NCI-H2107 treated with DMSO at 0.1 percent for 48 hours (cell line): Measurements from ENCODE around the gene NELL1.
"Not testable (repeated sequence)": the region's sequence is repeated elsewhere in the genome, so short reads cannot be mapped to it uniquely, and the experiment has no call there.

ENCODE experiments used
- DNase-seq: peaks from one replicate; lab custom pipeline; 2025; ENCODE audit not compliant: unreplicated experiment; lab: John Stamatoyannopoulos, UW

Gene NELL1

GRCh38 chr11:21104641-21105040 is 435.3 kb downstream of the NELL1 start:
- no peak for DNase-seq

DNA sequence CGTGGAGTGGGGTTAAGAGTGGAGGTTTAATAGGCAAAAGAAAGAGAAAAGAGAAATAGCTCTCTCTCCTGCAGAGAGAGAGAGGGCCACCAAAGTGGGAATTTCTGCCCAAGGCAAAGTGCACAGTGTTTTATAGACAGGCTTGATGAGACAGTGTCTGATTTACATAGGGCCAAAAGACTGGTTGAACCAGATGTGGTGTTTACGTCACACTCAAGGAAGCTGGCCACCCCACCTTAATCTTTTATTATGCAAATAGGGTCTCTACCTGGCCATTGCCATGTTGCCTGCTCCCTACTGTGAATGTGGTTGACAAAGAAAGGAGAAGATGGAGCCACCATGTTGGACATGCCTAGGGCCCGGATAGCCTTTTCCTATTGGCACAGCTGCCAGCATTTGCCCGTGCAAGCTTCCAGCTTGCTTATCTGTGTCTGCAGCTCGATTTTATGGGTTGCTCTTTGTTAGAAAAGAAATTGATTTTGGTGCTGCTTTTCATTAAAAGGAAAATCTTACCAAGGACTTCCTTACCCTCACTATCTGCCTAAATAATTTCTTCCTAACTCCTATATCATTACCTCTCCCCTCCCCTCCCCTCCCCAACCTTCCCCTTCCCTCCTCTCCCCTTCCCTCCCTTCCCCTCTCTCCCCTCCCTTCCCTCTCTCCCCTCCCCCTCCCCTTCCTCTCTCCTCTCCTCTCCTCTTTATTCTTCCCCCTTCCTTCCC is 436.0 kb downstream of the NELL1 start:
- DNase-seq: no peak

DNA sequence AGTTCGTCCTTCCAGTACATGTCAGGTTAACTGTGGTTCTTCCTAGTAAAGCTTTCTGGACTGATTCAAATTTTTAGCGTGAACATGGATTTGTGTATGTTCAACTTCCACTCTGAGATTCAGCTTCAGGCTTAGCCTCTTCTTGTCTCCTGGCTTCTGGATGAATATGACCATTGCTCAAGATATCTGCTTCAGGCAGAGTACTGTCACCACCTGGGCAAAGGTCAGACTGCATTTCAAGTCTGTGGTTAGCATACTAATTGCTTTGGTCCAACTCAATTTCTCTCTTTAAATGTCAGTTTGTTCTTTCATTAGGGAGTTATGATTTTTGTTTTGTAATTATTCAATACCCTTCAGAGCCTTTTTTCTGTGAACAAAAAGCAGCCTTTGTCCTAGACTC is 440.0 kb downstream of the NELL1 start:
- no peak for DNase-seq

GRCh38 chr11:21110415-21110814 is 441.0 kb downstream of the NELL1 start:
- no peak for DNase-seq

DNA sequence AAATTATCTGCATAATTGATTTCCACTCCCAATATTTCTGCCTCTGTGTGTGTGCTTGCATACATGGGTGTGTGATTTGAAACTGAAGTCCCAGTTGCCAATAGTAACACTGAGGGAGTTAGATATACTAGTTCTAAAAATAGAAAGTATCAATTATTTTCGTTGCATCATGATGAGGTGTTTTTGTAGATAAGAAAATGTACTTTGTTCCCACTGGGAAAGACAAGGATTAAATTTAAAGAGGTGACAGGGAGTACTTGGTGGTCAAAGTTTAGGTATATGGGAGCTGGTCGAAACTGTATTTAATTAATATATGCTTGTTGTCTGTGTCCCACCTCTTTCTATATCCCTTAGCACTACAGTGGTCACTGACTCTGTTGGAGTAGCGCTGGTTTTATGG is 444.5 kb downstream of the NELL1 start:
- DNase-seq: no peak

DNA sequence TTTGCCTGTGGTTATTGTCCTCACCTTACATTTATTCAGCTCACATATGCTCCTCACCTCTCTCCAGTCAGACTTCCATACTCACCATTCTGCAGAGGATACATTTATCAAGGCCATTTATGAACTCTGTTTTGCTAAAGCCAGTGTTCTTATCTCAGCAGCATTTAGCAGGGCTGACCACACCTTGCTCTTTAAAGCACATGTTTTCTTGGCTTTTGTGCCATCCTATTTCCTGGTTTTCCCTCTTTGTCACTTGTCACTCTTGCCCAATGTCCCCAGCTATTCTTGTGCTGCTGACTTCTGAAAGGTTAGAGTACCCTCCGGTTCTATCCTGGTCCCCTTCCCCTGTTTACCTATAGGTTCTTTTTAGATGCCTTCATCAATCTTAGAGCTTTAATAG is 446.6 kb downstream of the NELL1 start:
- no peak for DNase-seq

GRCh38 chr11:21119411-21119810 is 450.0 kb downstream of the NELL1 start:
- DNase-seq: peak; percentile 39

DNA sequence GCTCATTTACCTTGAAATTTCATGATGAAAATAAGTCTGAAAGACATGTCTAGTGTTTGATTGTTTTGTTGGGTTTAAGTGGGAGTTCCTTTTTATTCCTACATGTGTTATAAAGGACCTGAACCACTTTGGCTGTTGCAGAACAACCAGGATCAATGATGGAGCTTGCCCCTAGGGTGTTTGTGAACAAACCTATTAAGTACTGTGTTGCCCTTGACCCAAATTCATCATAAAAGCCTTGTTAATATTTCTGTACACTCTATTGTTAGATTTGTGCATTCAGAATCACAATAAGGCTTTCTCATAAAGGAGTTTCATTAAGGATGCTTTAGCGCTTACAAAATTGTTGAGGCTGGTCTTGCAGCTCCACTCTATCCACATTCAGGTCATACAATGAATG is 452.6 kb downstream of the NELL1 start:
- no peak for DNase-seq

GRCh38 chr11:21122523-21122922 is 453.1 kb downstream of the NELL1 start:
- DNase-seq: no peak

GRCh38 chr11:21132146-21132720 is 462.8 kb downstream of the NELL1 start:
- no peak for DNase-seq

- DNase-seq: no peak
Measured at GRCh38 chr11:21133244-21133643, 463.9 kb downstream of the NELL1 start.

GRCh38 chr11:21133722-21134121 is 464.3 kb downstream of the NELL1 start:
- no peak for DNase-seq

- DNase-seq: peak; percentile 19
Measured at GRCh38 chr11:21137803-21138202, 468.4 kb downstream of the NELL1 start.

DNA sequence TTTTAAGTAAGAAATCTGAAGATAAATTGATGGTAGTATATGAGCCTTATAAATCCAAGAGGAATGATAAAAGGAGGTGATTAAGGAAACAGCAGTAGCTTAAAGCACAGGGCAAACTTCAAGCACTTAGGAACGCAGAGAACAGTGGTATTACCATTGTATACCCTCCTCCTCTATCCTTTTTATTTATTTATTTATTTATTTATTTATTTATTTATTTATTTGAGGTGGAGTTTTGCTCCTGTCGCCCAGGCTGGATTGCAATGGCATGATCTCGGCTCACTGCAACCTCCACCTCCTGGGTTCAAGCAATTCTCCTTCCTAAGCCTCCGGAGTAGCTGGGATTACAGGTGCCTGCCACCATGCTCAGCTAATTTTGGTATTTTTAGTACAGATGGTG is 472.2 kb downstream of the NELL1 start:
- not testable (repeated sequence) for DNase-seq

DNA sequence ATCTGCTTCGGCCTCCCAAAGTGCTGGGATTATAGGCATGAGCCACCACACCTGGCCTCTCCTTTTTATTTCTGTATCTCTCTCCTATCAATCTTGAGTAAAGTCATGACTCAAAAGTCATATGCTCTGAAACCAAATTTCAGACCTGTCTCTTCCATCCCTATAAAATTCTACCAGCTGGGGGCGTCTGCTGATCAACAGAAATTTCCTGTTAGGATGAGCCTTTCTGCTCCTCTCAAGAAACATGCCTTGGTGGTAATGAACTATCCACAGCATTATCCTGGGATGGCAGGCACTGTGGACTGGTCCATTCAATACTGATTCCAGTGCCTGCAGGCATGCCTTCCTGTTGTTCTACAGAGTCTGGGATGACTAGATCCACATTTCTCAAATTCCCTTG is 472.6 kb downstream of the NELL1 start:
- DNase-seq: peak; percentile 3

- DNase-seq: peak; percentile 85
Measured at GRCh38 chr11:21144531-21144930, 475.1 kb downstream of the NELL1 start.

GRCh38 chr11:21148376-21148775 is 479.0 kb downstream of the NELL1 start:
- no peak for DNase-seq

GRCh38 chr11:21160140-21160539 is 490.8 kb downstream of the NELL1 start:
- no peak for DNase-seq

- DNase-seq: no peak
Measured at GRCh38 chr11:21169639-21170038, 500.3 kb downstream of the NELL1 start.

DNA sequence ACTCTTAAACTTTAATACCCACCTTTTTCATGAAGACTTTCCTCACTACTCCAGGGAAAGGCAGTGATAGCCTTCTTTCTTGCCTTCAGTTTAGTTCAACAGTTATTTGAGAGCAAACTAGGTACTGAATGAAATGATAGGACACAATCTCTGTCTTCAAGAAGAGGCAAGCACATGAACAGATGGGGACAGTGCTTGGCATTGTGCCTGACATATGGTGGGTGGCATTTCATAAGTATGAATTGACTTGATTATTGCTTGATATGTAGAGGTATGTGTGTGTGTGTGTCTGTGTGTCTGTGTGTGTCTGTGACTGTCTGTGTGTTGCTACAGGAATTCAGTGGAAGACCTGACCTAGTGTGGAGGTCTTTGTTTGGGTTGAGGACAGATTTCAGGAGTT is 504.1 kb downstream of the NELL1 start:
- DNase-seq: no peak

DNA sequence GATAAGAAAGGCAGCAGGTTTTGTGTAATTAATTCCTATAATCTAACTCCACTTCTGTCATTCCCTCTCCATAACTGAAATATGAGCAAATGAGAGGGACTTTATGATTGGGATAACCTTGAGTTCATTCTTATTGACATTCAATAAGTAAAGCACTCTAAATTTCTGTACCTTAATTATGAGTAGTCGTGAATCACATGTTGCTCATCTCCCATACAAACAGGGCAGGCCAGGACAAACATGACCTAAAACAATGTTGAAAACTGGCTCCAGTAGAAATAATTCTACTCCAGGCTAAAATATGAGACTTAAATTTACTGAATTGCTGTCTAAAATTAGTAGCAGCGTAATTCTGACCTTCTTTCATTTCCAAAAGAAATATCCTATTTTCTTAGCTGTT is 505.4 kb downstream of the NELL1 start:
- DNase-seq: no peak

- no peak for DNase-seq
Measured at GRCh38 chr11:21177379-21177778, 508.0 kb downstream of the NELL1 start.

DNA sequence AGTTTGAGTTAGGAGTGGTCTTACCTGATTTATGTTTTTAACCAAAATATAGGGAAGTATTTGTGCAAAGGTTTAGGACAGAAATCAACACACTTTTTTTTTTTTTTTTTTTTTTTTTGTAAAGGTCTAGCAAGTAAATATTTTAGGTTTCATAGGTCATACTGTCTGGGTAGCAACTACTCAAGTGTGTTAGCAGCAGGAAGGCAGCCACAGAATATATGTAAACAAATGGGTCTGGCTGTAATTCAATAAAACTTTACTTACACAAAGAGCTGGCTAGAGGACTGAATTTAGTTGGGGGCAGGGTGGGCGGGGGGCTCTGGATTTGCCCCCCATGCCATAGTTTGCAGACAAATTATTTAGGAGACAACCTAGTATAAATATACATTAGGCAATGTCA is 510.4 kb downstream of the NELL1 start:
- DNase-seq: peak; percentile 6
